Subcutaneous adipose tissue (tissue), 4 donors: ENCODE measurements around the gene RGS1. TPM values are rescaled to one million over a fixed set of nuclear protein-coding genes. Genes with fewer than 3 reads are reported as not detected.

Experiments used
- CTCF ChIP-seq: fragments of 450-650 bp; IDR thresholded peaks from one replicate; pipeline ENCODE4 v1.5.1; 2016; ENCODE audit warnings: low read depth, mild to moderate bottlenecking, control low read depth, antibody characterized with exemption, moderate library complexity
- total RNA-seq, 4 donors: library from RNA; depleted of rRNA; stranded (reverse); fragments of >200 nt; gene quantifications; one replicate each; pipeline ENCODE4 v1.1.0, GENCODE V29; 2016

The RGS1 gene
- total RNA-seq, 4 donors from 2014 or later, result 2.6 to 693 (median 77.0) TPM

GRCh38 chr1:192578144-192578909, 2.8 kb downstream of the RGS1 start:
- TF ChIP-seq CTCF, result no peak

- no peak for TF ChIP-seq CTCF
These were observed 3.6 kb downstream of the RGS1 start for GRCh38 chr1:192579010-192579738.

- TF ChIP-seq CTCF, result no peak
These were observed 4.9 kb downstream of the RGS1 start for GRCh38 chr1:192580351-192580962.

- no peak for TF ChIP-seq CTCF
These were observed 5.8 kb downstream of the RGS1 start for GRCh38 chr1:192581131-192581927.

- TF ChIP-seq CTCF, result no peak
These were observed 9.3 kb downstream of the RGS1 start for GRCh38 chr1:192584866-192585265.

- no peak for TF ChIP-seq CTCF
These were observed 12.1 kb downstream of the RGS1 start for GRCh38 chr1:192587386-192588266.
